ENCODE measurements around the gene AR.

DNA sequence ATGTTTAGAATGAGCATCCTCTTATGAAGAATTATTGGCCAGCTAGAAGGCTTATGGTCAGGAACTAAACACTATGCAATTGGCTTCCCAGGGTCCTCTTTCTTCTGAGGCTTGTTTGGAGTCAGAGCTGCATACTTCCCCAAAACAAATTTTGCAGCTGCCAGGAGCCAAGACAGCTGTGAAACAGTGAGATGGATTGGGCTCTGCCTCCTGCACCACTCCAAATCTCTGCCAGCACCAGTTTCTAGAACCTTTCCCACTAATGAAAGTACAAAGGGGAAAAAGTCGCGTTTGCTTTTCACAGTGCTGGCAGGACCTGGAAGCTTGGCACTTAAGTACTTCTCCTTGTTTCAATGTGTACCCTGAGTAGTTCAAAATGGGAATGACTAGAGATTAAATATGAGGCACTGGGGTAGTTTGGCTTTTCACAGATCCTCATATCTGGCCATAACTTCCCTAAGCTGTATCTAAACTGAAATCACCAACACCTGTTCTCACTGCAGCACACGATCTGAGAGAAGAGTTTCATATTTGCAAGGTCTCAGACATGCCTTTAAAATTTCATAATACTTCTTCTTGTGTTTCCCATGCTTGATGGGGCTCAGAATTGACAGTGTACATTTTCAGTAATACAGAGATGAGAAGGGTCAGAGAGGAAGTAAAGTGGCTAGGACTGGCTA, 20.7 kb upstream of the AR start:
- TF ChIP-seq, protein P1, sequence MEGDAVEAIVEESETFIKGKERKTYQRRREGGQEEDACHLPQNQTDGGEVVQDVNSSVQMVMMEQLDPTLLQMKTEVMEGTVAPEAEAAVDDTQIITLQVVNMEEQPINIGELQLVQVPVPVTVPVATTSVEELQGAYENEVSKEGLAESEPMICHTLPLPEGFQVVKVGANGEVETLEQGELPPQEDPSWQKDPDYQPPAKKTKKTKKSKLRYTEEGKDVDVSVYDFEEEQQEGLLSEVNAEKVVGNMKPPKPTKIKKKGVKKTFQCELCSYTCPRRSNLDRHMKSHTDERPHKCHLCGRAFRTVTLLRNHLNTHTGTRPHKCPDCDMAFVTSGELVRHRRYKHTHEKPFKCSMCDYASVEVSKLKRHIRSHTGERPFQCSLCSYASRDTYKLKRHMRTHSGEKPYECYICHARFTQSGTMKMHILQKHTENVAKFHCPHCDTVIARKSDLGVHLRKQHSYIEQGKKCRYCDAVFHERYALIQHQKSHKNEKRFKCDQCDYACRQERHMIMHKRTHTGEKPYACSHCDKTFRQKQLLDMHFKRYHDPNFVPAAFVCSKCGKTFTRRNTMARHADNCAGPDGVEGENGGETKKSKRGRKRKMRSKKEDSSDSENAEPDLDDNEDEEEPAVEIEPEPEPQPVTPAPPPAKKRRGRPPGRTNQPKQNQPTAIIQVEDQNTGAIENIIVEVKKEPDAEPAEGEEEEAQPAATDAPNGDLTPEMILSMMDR (conservative IDR thresholded peaks at IDR 0.05 in 1 of 2, IDR thresholded peaks at IDR 0.05 in 1 of 2; ENCODE audit: extremely low read depth in 1 of 2, insufficient read depth in 1 of 2, low read depth in 1 of 2, low read length in 2 of 2): no peak
- no peak for TF ChIP-seq EZH2 (IDR thresholded peaks at IDR 0.05; ENCODE audit: borderline replicate concordance, low read length)
